PFSK-1 (cell line): ENCODE data around the gene TMEM87B.

ENCODE experiments used
- FOXP2 ChIP-seq: optimal IDR thresholded peaks from 2 replicates; pipeline ENCODE3; 2011; ENCODE audit warnings: borderline replicate concordance, control low read depth, inconsistent platforms; ENCODE audit not compliant: insufficient read depth; ENCODE audit errors: extremely low read length, extremely low read depth
- POLR2AphosphoS5 ChIP-seq: IDR thresholded peaks from 2 replicates; pipeline ENCODE4 v1.6.1; 2012; ENCODE audit warnings: low read depth, mild to moderate bottlenecking, control low read depth, low read length, moderate library complexity
- REST ChIP-seq, 2 experiments: IDR thresholded peaks; 2 replicates each; pipeline versions ENCODE4 v1.6.1 to v1.8.0; 2011 to 2012; ENCODE audit warnings: low read depth in 2 of 2, low read length in 2 of 2, control low read depth in 1 of 2, inconsistent platforms in 1 of 2, mild to moderate bottlenecking in 1 of 2, moderate library complexity in 1 of 2; ENCODE audit not compliant: insufficient read depth in 1 of 2
- SIN3A ChIP-seq: IDR thresholded peaks from 2 replicates; pipeline ENCODE4 v1.6.1; 2012; ENCODE audit warnings: mild to moderate bottlenecking, low read length, moderate library complexity, borderline replicate concordance; ENCODE audit not compliant: insufficient read depth
- TAF1 ChIP-seq: IDR thresholded peaks from 2 replicates; pipeline ENCODE4 v1.6.1; 2012; ENCODE audit warnings: low read length, control low read depth, borderline replicate concordance; ENCODE audit not compliant: insufficient read depth

Gene TMEM87B

GRCh38 chr2:112156152-112156986, 101.3 kb downstream of the TMEM87B start:
- no peak for TF ChIP-seq FOXP2
- no peak for TF ChIP-seq POLR2AphosphoS5
- no peak for TF ChIP-seq REST (IDR thresholded peaks at IDR 0.05; ENCODE audit: insufficient read depth in 1 of 2, low read depth in 2 of 2, low read length in 2 of 2)
- no peak for TF ChIP-seq TAF1

GRCh38 chr2:112157472-112157871, 102.4 kb downstream of the TMEM87B start:
- no peak for TF ChIP-seq TAF1
- no peak for TF ChIP-seq POLR2AphosphoS5
- TF ChIP-seq FOXP2 = no peak
- TF ChIP-seq REST (IDR thresholded peaks at IDR 0.05; ENCODE audit: insufficient read depth in 1 of 2, low read depth in 2 of 2, low read length in 2 of 2) = no peak

- TF ChIP-seq SIN3A (no peak), TAF1 (no peak), POLR2AphosphoS5 (no peak), FOXP2 (no peak), REST (IDR thresholded peaks at IDR 0.05; ENCODE audit: insufficient read depth in 1 of 2, low read depth in 2 of 2, low read length in 2 of 2) (no peak)
Observed at GRCh38 chr2:112159454-112159921, 104.4 kb downstream of the TMEM87B start.

- TF ChIP-seq SIN3A (no peak), POLR2AphosphoS5 (no peak), FOXP2 (no peak), TAF1 (no peak), REST (IDR thresholded peaks at IDR 0.05; ENCODE audit: insufficient read depth in 1 of 2, low read depth in 2 of 2, low read length in 2 of 2) (no peak)
Observed at GRCh38 chr2:112160283-112161250, 105.5 kb downstream of the TMEM87B start.
